CD14-positive monocyte (primary cell): ENCODE results near the gene SH2B3. TPM values are rescaled to one million over a fixed set of nuclear protein-coding genes. Genes with fewer than 3 reads are reported as not detected.

Source experiments
- DNase-seq, 3 donors: peaks; one replicate each; pipeline ENCODE4 v3.0.0-alpha.2; 2011 to 2022
- H2AFZ ChIP-seq: 2 replicates; pipeline ENCODE4 v1.6.0; 2012; ENCODE audit warnings: mild to moderate bottlenecking, low read depth, low read length, inconsistent platforms; ENCODE audit not compliant: insufficient read depth, poor library complexity, severe bottlenecking
- H3K27ac ChIP-seq, 2 donors: 1 replicate in 1 of 2; 2 replicates in 1 of 2; pipeline ENCODE4 v1.5.1; 2012 to 2013; ENCODE audit warnings: low read length in 2 of 2, control low read depth in 1 of 2, inconsistent platforms in 1 of 2, low read depth in 1 of 2, mild to moderate bottlenecking in 1 of 2
- H3K27me3 ChIP-seq, 2 donors: one replicate each; pipeline versions ENCODE4 v1.6.0 to v1.6.1; 2011 to 2013; ENCODE audit warnings: low read length in 2 of 2; ENCODE audit not compliant: control insufficient read depth in 2 of 2, insufficient read depth in 2 of 2
- H3K36me3 ChIP-seq, 2 donors: replicated peaks in 1 of 2; 1 replicate in 1 of 2; 2 replicates in 1 of 2; pipeline versions ENCODE4 v1.5.1 to v1.6.1; 2012 to 2013; ENCODE audit warnings: low read length in 2 of 2, control low read depth in 1 of 2, inconsistent platforms in 1 of 2, mild to moderate bottlenecking in 1 of 2; ENCODE audit not compliant: insufficient read depth in 2 of 2, control insufficient read depth in 1 of 2
- H3K4me1 ChIP-seq, 2 donors: 1 replicate in 1 of 2; 2 replicates in 1 of 2; pipeline versions ENCODE4 v1.5.1 to v1.6.1; 2012 to 2013; ENCODE audit warnings: low read length in 2 of 2, control low read depth in 1 of 2, inconsistent platforms in 1 of 2, mild to moderate bottlenecking in 1 of 2, moderate library complexity in 1 of 2; ENCODE audit not compliant: insufficient read depth in 2 of 2, control insufficient read depth in 1 of 2
- H3K4me2 ChIP-seq: replicated peaks from 2 replicates; pipeline ENCODE3; 2012; ENCODE audit warnings: low read length, moderate library complexity, mild to moderate bottlenecking; ENCODE audit not compliant: poor library complexity, severe bottlenecking; ENCODE audit errors: extremely low read depth
- H3K4me3 ChIP-seq, 3 experiments: fragments of 200-600 bp in 1 of 3; sonication (generic) in 1 of 3; replicated peaks in 1 of 3; 1 replicate in 2 of 3; 2 replicates in 1 of 3; pipeline ENCODE4 v1.5.1; 2011 to 2013; ENCODE audit warnings: low read length in 3 of 3, mild to moderate bottlenecking in 3 of 3, control low read depth in 2 of 3, low read depth in 2 of 3, inconsistent platforms in 1 of 3, moderate library complexity in 1 of 3
- H3K79me2 ChIP-seq: 2 replicates; pipeline ENCODE4 v1.6.0; 2012; ENCODE audit warnings: mild to moderate bottlenecking, control low read depth, inconsistent platforms, low read length, moderate library complexity; ENCODE audit not compliant: insufficient read depth
- H3K9ac ChIP-seq: 2 replicates; pipeline ENCODE4 v1.6.0; 2017; ENCODE audit warnings: low read length, mild to moderate bottlenecking; ENCODE audit not compliant: insufficient read depth, poor library complexity, severe bottlenecking
- H3K9me3 ChIP-seq, 2 donors: replicated peaks in 1 of 2; 1 replicate in 1 of 2; 2 replicates in 1 of 2; pipeline versions ENCODE4 v1.5.1 to v1.6.1; 2012 to 2013; ENCODE audit warnings: low read length in 2 of 2, control low read depth in 1 of 2; ENCODE audit not compliant: control insufficient read depth in 1 of 2, insufficient read depth in 1 of 2
- H4K20me1 ChIP-seq: 2 replicates; pipeline ENCODE4 v1.6.0; 2012; ENCODE audit warnings: mild to moderate bottlenecking, low read length, control low read depth, moderate library complexity; ENCODE audit not compliant: insufficient read depth
- H3K27ac Mint-ChIP-seq, 7 donors: one replicate each; pipeline ENCODE4 v1.8.0; 2020; ENCODE audit warnings: mild to moderate bottlenecking in 7 of 7, mixed read lengths in 7 of 7, moderate library complexity in 6 of 7, inconsistent platforms in 2 of 7
- H3K27me3 Mint-ChIP-seq, 3 donors: one replicate each; pipeline ENCODE4 v1.8.0; 2021 to 2022; ENCODE audit warnings: low read depth in 3 of 3, mild to moderate bottlenecking in 3 of 3, mixed read lengths in 3 of 3, moderate library complexity in 3 of 3, inconsistent platforms in 1 of 3
- H3K36me3 Mint-ChIP-seq, 2 donors: one replicate each; pipeline ENCODE4 v1.8.0; 2020; ENCODE audit warnings: mixed read lengths in 2 of 2, inconsistent platforms in 1 of 2, mild to moderate bottlenecking in 1 of 2
- H3K4me1 Mint-ChIP-seq: one replicate; pipeline ENCODE4 v1.8.0; 2020; ENCODE audit warnings: mild to moderate bottlenecking, mixed read lengths
- H3K4me3 Mint-ChIP-seq, 2 donors: one replicate each; pipeline ENCODE4 v1.8.0; 2020; ENCODE audit warnings: mild to moderate bottlenecking in 2 of 2, mixed read lengths in 2 of 2, moderate library complexity in 1 of 2
- H3K9me3 Mint-ChIP-seq, 7 donors: one replicate each; pipeline ENCODE4 v1.8.0; 2020 to 2022; ENCODE audit warnings: mixed read lengths in 7 of 7, mild to moderate bottlenecking in 6 of 7, moderate library complexity in 6 of 7, inconsistent platforms in 2 of 7
- CTCF ChIP-seq: fragments of 200-600 bp; IDR thresholded peaks from one replicate; pipeline ENCODE4 v1.8.0; 2022; ENCODE audit warnings: antibody characterized with exemption, mild to moderate bottlenecking
- WGBS: methylation state at CpG from one replicate; pipeline ENCODE4 v1.1.5; 2013; ENCODE audit warnings: missing lambda C conversion rate; ENCODE audit not compliant: insufficient coverage; 5-methylcytosine and 5-hydroxymethylcytosine counted together
- intact Hi-C, 2 donors: fragments of 100-400 bp; cut with micrococcal nuclease; formaldehyde crosslinking; loops; one replicate each; pipeline versions ENCODE4 v1.15.0 to v1.15.1; 2023
- polyA plus RNA-seq, 3 donors: library from polyadenylated mRNA; depleted of rRNA in 1 of 3; unstranded in 2 of 3; stranded (reverse) in 1 of 3; fragments of 300-500 nt in 2 of 3; fragments of >200 nt in 1 of 3; fragmentation: Illumina TruSeq in 2 of 3; gene quantifications; 1 replicate in 2 of 3; 2 replicates in 1 of 3; pipeline ENCODE4 v1.2.3, GENCODE V29; 2012 to 2021

SH2B3 gene
- polyA plus RNA-seq, 3 donors = 15.2 to 136 (median 33.5) TPM

- DNase-seq = no peak
Measured at GRCh38 chr12:111441107-111441928, 35.6 kb downstream of the SH2B3 start.

More at GRCh38 chr12:111441107-111441928, 35.6 kb downstream of the SH2B3 start:
- Histone ChIP-seq H3K4me2 (no peak overlapping the region), H2AFZ (no peak overlapping the region), H3K9me3 (no peaks in the 10 kb centered on the region), H4K20me1 (peaks cover 100% of the 10 kb centered on the region), H3K36me3 (peaks cover 23 to 52% of the 10 kb centered on the region in 2 donors), H3K79me2 (peaks cover 100% of the 10 kb centered on the region), H3K4me1 (peaks cover 100% of the 10 kb centered on the region in 2 donors), H3K9ac (no peak overlapping the region), H3K4me3 (no peak overlapping the region), H3K27ac (peak overlapping the region; percentile 43 to 88), H3K27me3 (no peaks in the 10 kb centered on the region)
- no peaks in the 10 kb centered on the region for H3K9me3 Mint-ChIP-seq
- H3K4me1 Mint-ChIP-seq = peaks cover 100% of the 10 kb centered on the region
- TF ChIP-seq CTCF = no peak
- no peak overlapping the region for H3K4me3 Mint-ChIP-seq
- 90% methylated on average over 3 of the region's 7 CpGs for WGBS
- peaks cover 0 to 5% (median 0%) of the 10 kb centered on the region in 3 donors for H3K27me3 Mint-ChIP-seq
- intact Hi-C loops = no loop called here
- H3K36me3 Mint-ChIP-seq = peaks cover 37 to 61% of the 10 kb centered on the region in 2 donors
- H3K27ac Mint-ChIP-seq = peak overlapping the region; percentile 80 to 97 (median 94)
